HepG2 (cell line): ENCODE measurements around the gene C12orf43. TPM values are rescaled to one million over a fixed set of nuclear protein-coding genes. Genes with fewer than 3 reads are reported as not detected.

Source experiments
- BCLAF1 ChIP-seq: fragments of 450-650 bp; IDR thresholded peaks from 2 replicates; pipeline ENCODE4 v1.6.1; 2017; ENCODE audit warnings: mild to moderate bottlenecking
- CBX2 ChIP-seq, 2 experiments: fragments of 200-600 bp in 1 of 2; sonication (generic); formaldehyde crosslinking in 1 of 2; IDR thresholded peaks; 2 replicates each; pipeline versions ENCODE4 v1.7.0 to v1.8.1; 2018 to 2022; ENCODE audit warnings: low read depth in 2 of 2, low read length in 1 of 2, mild to moderate bottlenecking in 1 of 2, missing genetic modification reagents in 1 of 2
- CHD2 ChIP-seq: IDR thresholded peaks from 2 replicates; pipeline ENCODE4 v1.6.1; 2011; ENCODE audit warnings: low read depth, low read length, improper control_type of control experiment
- KAT2B ChIP-seq: fragments of 150-350 bp; IDR thresholded peaks from 2 replicates; pipeline ENCODE4 v1.6.1; 2014; ENCODE audit warnings: low read depth, low read length, borderline replicate concordance
- MTF1 ChIP-seq: sonication (generic); formaldehyde crosslinking; IDR thresholded peaks from 2 replicates; pipeline ENCODE4 v1.5.0; 2020; ENCODE audit warnings: missing genetic modification reagents
- NFATC3 ChIP-seq: sonication (generic); formaldehyde crosslinking; IDR thresholded peaks from 2 replicates; pipeline ENCODE4 v1.5.1; 2020; ENCODE audit warnings: mild to moderate bottlenecking, missing genetic modification reagents
- NFE2L1 ChIP-seq: sonication (generic); formaldehyde crosslinking; IDR thresholded peaks from 2 replicates; pipeline ENCODE4 v1.4.0; 2020; ENCODE audit warnings: missing genetic modification reagents, mild to moderate bottlenecking, borderline replicate concordance
- NRL ChIP-seq: sonication (generic); formaldehyde crosslinking; IDR thresholded peaks from 2 replicates; pipeline ENCODE4 v1.5.0; 2020; ENCODE audit warnings: missing genetic modification reagents, mild to moderate bottlenecking, moderate library complexity, borderline replicate concordance
- PBX2 ChIP-seq: IDR thresholded peaks from 2 replicates; pipeline ENCODE4 v1.6.1; 2016; ENCODE audit warnings: control low read depth
- RORA ChIP-seq: sonication (generic); formaldehyde crosslinking; IDR thresholded peaks from 2 replicates; pipeline ENCODE4 v1.5.0; 2020; ENCODE audit warnings: mild to moderate bottlenecking, missing genetic modification reagents, moderate library complexity
- STAG1 ChIP-seq: sonication (generic); formaldehyde crosslinking; IDR thresholded peaks from 2 replicates; pipeline ENCODE4 v1.4.0; 2020; ENCODE audit warnings: missing genetic modification reagents
- THAP7 ChIP-seq: sonication (generic); formaldehyde crosslinking; IDR thresholded peaks from 2 replicates; pipeline ENCODE4 v1.8.1; 2023; ENCODE audit warnings: mild to moderate bottlenecking, missing genetic modification reagents
- ZFAT ChIP-seq: sonication (generic); formaldehyde crosslinking; conservative IDR thresholded peaks from 2 replicates; pipeline ENCODE4 v1.8.1; 2023; ENCODE audit warnings: missing genetic modification reagents, inconsistent platforms
- ZNF205 ChIP-seq: IDR thresholded peaks from 2 replicates; pipeline ENCODE4 v1.6.1; 2018; ENCODE audit warnings: missing biosample characterization, missing genetic modification reagents
- ZNF329 ChIP-seq: sonication (generic); formaldehyde crosslinking; IDR thresholded peaks from 2 replicates; pipeline ENCODE4 v1.9.0; 2021; ENCODE audit warnings: low read depth, mild to moderate bottlenecking, missing genetic modification reagents
- ZNF430 ChIP-seq: sonication (generic); formaldehyde crosslinking; IDR thresholded peaks from 2 replicates; pipeline ENCODE4 v1.9.0; 2021; ENCODE audit warnings: mild to moderate bottlenecking, missing genetic modification reagents
- ZNF567 ChIP-seq: sonication (generic); formaldehyde crosslinking; IDR thresholded peaks from 2 replicates; pipeline ENCODE4 v1.8.1; 2023; ENCODE audit warnings: mild to moderate bottlenecking, missing genetic modification reagents, borderline replicate concordance
- ZNF616 ChIP-seq: sonication (generic); formaldehyde crosslinking; IDR thresholded peaks from 2 replicates; pipeline ENCODE4 v1.5.0; 2020; ENCODE audit warnings: low read depth, mild to moderate bottlenecking, missing genetic modification reagents
- ZNF619 ChIP-seq: sonication (generic); formaldehyde crosslinking; IDR thresholded peaks from 2 replicates; pipeline ENCODE4 v1.4.0; 2020; ENCODE audit warnings: mild to moderate bottlenecking, missing genetic modification reagents
- polyA plus RNA-seq, 8 experiments: library from polyadenylated mRNA; depleted of rRNA in 3 of 8; stranded (reverse) in 7 of 8; unstranded in 1 of 8; fragments of >200 nt; fragmentation: Illumina TruSeq in 4 of 8; extraction: Trizol in 4 of 8; gene quantifications; 2 replicates each; pipeline versions ENCODE4 v1.2.1 to v1.2.3, GENCODE V29; 2011 to 2016; ENCODE audit warnings: low read depth in 4 of 8, missing spikeins in 1 of 8, mixed read lengths in 1 of 8; ENCODE audit not compliant: insufficient read depth in 1 of 8
- total RNA-seq, 5 experiments: library from RNA; depleted of rRNA; stranded (reverse); fragments of >200 nt; fragmentation: Illumina TruSeq; extraction: Trizol; gene quantifications; 2 replicates each; pipeline ENCODE4 v1.2.3, GENCODE V29; 2016; ENCODE audit warnings: low read depth in 1 of 5
- TF ChIP-seq, protein P1 (sequence below): sonication (generic); formaldehyde crosslinking; IDR thresholded peaks from 2 replicates; pipeline ENCODE4 v1.5.1; 2020; ENCODE audit warnings: missing genetic modification reagents, mild to moderate bottlenecking, borderline replicate concordance
- TF ChIP-seq, protein P2 (sequence below): sonication (generic); formaldehyde crosslinking; IDR thresholded peaks from 2 replicates; pipeline ENCODE4 v1.4.0; 2020; ENCODE audit warnings: missing genetic modification reagents

The C12orf43 gene
- total and polyA plus RNA-seq, 2 of the 13 experiments (the other 11 are each of a cell fraction or from before 2014, with no cell fraction given), result 7.9 to 11.1 TPM

DNA sequence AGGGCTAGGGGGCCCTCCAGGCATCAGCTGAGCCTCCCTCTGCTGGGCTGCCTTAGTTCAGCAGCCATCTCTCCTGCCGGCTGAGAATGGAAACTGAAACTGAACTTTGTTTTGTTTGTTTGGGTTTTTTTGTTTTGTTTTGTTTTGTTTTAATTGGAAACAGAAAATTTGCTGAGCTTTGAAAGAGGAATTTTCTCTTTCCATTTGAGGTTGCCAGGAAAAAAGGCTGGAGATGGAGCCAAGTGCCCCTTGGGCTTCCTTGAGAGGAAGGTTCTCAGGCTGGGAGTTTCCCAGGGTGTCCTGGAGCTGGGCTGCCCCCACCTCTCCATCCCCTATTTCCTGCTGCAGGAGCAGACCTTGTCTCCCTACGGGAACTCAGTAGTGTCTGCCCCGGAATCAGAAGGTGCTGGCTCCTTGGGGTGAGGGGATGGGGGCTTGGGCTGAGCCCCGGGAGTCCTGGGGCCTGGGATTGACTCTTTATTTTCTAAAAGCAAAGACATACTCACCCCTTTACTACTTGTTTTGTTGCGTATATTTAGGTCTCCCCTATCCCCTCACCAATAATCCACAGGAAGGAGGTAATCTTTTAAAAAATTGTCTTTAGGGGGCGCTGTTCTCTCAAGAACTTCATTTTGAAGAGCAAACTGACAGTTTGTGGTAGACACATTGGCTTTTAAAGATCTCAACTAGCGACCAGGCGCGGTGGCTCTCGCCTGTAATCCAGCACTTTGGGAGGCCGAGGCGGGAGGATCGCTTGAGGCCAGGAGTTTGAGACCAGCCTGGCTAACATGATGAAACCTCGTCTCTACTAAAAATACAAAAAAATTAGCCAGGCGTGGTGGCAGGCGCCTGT is 44.1 kb upstream of the C12orf43 start (continued):
- TF ChIP-seq CBX2 (IDR thresholded peaks at IDR 0.05; ENCODE audit: low read depth, low read length) (no peak), CBX2 (CRISPR knock-in tag; IDR thresholded peaks at IDR 0.05; ENCODE audit: low read depth) (no peak), THAP7 (CRISPR knock-in tag) (no peak), ZNF619 (CRISPR knock-in tag) (no peak), ZNF329 (no peak), ZNF205 (CRISPR knock-in tag) (no peak), ZNF567 (CRISPR knock-in tag) (no peak), NRL (CRISPR knock-in tag) (no peak), CHD2 (no peak), PBX2 (CRISPR knock-in tag) (no peak), ZFAT (CRISPR knock-in tag) (no peak), NFE2L1 (CRISPR knock-in tag) (no peak), MTF1 (CRISPR knock-in tag) (no peak), ZNF430 (CRISPR knock-in tag) (no peak), KAT2B (no peak), RORA (CRISPR knock-in tag) (no peak), ZNF616 (no peak), STAG1 (CRISPR knock-in tag) (peak; percentile 63), BCLAF1 (no peak), NFATC3 (CRISPR knock-in tag) (no peak)
- TF ChIP-seq, protein P1, sequence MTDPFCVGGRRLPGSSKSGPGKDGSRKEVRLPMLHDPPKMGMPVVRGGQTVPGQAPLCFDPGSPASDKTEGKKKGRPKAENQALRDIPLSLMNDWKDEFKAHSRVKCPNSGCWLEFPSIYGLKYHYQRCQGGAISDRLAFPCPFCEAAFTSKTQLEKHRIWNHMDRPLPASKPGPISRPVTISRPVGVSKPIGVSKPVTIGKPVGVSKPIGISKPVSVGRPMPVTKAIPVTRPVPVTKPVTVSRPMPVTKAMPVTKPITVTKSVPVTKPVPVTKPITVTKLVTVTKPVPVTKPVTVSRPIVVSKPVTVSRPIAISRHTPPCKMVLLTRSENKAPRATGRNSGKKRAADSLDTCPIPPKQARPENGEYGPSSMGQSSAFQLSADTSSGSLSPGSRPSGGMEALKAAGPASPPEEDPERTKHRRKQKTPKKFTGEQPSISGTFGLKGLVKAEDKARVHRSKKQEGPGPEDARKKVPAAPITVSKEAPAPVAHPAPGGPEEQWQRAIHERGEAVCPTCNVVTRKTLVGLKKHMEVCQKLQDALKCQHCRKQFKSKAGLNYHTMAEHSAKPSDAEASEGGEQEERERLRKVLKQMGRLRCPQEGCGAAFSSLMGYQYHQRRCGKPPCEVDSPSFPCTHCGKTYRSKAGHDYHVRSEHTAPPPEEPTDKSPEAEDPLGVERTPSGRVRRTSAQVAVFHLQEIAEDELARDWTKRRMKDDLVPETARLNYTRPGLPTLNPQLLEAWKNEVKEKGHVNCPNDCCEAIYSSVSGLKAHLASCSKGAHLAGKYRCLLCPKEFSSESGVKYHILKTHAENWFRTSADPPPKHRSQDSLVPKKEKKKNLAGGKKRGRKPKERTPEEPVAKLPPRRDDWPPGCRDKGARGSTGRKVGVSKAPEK, result no peak
- TF ChIP-seq, protein P2, sequence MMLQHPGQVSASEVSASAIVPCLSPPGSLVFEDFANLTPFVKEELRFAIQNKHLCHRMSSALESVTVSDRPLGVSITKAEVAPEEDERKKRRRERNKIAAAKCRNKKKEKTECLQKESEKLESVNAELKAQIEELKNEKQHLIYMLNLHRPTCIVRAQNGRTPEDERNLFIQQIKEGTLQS (CRISPR knock-in tag), result no peak
